ENCODE results near the gene RRP1B. TPM values are rescaled to one million over a fixed set of nuclear protein-coding genes. Genes with fewer than 3 reads are reported as not detected.

Gene RRP1B
- total and polyA plus RNA-seq, 11 donors = 3.6 to 16.1 (median 9.5) TPM

GRCh38 chr21:43622796-43623195 is 36.6 kb upstream of the RRP1B start:
- Histone ChIP-seq H3K4me3 (no peak overlapping the region), H3K36me3 (no peaks in the 10 kb centered on the region), H3K27ac (no peak overlapping the region), H3K9me3 (peaks cover 0 to 25% (median 8%) of the 10 kb centered on the region in 12 donors), H3K27me3 (no peaks in the 10 kb centered on the region), H3K4me1 (no peaks in the 10 kb centered on the region)
- WGBS, 4 donors = 81 to 91% (median 86%) methylated on average over 2 of the region's 2 CpGs
- no peak for TF ChIP-seq CTCF (IDR thresholded peaks at IDR 0.05)
- TF ChIP-seq POLR2A (IDR thresholded peaks at IDR 0.05) = no peak
- ATAC-seq (no peak), DNase-seq (no peak)
- intact Hi-C loops (cut with DNase I) = loop anchor here in 1 of 10 donors (2.0 kb wide), 1 partner anchor 42 kb away; no protein-coding TSS in a partner anchor

DNA sequence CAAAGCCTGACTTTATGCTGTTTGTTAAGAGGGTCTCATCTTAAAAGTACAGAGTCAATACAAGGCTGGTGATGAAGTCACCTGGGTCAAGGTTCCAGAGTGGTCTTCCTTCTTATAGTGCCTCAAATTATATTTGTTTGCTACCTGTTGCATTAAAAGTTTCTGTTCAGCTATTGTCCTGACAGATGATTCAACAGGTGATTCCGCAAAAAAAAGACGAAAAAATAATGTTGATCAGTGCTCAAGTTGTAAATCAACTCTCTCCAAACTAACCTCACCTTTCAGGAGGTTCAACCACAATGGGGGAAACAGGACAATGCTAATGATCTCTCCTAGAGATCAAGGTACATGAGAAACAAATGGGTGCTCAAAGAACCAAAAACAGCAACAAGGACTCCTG is 35.8 kb upstream of the RRP1B start:
- TF ChIP-seq CTCF (IDR thresholded peaks at IDR 0.05) (no peak), POLR2A (IDR thresholded peaks at IDR 0.05) (no peak)
- Histone ChIP-seq H3K27me3 (no peaks in the 10 kb centered on the region), H3K4me1 (no peaks in the 10 kb centered on the region), H3K4me3 (no peak overlapping the region), H3K36me3 (no peaks in the 10 kb centered on the region), H3K27ac (no peak overlapping the region), H3K9me3 (peaks cover 0 to 29% (median 8%) of the 10 kb centered on the region in 12 donors)
- ATAC-seq (no peak), DNase-seq (no peak)
- WGBS, 4 donors = 94 to 97% (median 97%) methylated on average over 2 of the region's 2 CpGs
- intact Hi-C loops (cut with DNase I) = loop anchor here in 1 of 10 donors (2.0 kb wide), 1 partner anchor 43 kb away; no protein-coding TSS in a partner anchor

DNA sequence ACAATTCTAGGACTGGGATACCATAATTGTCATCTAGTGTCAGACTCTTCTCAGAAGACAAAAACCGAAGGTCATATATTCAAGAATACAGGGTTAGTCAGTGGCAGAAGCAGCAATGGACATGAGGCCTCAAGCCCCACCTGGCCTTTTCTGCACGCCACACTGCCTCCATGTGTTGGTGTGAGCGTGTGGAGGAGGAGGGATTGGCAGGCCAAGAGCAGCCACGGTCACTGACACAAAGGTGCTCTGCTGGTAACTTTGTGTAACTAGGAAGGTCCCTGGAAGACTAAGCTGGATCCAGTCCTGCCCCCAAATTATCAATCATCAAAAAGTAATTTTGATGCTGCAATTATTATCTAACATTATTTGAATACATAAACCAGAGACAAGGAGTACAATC is 35.0 kb upstream of the RRP1B start:
- no peak overlapping the region for H3K27ac ChIP-seq
- H3K36me3 ChIP-seq = no peaks in the 10 kb centered on the region
- TF ChIP-seq POLR2A (IDR thresholded peaks at IDR 0.05) = no peak
- TF ChIP-seq CTCF (IDR thresholded peaks at IDR 0.05) = no peak
- 81 to 89% (median 85%) methylated on average over 4 of the region's 4 CpGs for WGBS, 4 donors
- intact Hi-C loops (cut with DNase I) = no loop called here
- no peak for DNase-seq
- H3K9me3 ChIP-seq = peaks cover 0 to 33% (median 10%) of the 10 kb centered on the region in 12 donors
- H3K4me3 ChIP-seq = no peak overlapping the region
- no peak for ATAC-seq
- no peaks in the 10 kb centered on the region for H3K4me1 ChIP-seq
- H3K27me3 ChIP-seq = no peaks in the 10 kb centered on the region

DNA sequence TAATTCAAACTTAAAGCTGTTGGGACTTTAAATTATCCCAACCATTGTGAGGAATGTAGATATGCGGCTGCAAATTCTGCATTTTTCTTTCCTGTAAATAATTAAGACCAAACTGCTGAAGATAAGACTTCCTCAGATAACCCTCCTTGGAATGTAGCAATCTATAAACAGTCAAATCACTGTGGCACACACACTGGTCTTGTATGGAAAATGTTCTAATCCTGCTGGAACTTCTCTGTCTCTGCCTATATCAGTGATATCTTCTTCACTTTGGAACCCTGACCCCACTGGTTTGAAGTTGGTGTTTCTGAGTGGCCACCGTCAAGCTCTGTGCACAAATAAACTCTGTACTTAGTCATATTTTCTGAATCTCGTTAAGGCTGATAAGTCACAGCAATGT is 33.0 kb upstream of the RRP1B start:
- H3K4me1 ChIP-seq = no peaks in the 10 kb centered on the region
- TF ChIP-seq POLR2A (IDR thresholded peaks at IDR 0.05) (no peak), CTCF (IDR thresholded peaks at IDR 0.05) (no peak)
- 36 to 49% (median 47%) methylated on average over 3 of the region's 3 CpGs for WGBS, 4 donors
- H3K36me3 ChIP-seq = no peaks in the 10 kb centered on the region
- peaks cover 0 to 12% (median 5%) of the 10 kb centered on the region in 12 donors for H3K9me3 ChIP-seq
- no peaks in the 10 kb centered on the region for H3K27me3 ChIP-seq
- no peak overlapping the region for H3K27ac ChIP-seq
- intact Hi-C loops (cut with DNase I) = no loop called here
- H3K4me3 ChIP-seq = no peak overlapping the region
- DNase-seq = no peak
- no peak for ATAC-seq
